ENCODE results near the gene PGLYRP1. TPM values are rescaled to one million over a fixed set of nuclear protein-coding genes. Genes with fewer than 3 reads are reported as not detected.

PGLYRP1 gene
- total RNA-seq, 1 experiment from 2014 or later, result not detected

DNA sequence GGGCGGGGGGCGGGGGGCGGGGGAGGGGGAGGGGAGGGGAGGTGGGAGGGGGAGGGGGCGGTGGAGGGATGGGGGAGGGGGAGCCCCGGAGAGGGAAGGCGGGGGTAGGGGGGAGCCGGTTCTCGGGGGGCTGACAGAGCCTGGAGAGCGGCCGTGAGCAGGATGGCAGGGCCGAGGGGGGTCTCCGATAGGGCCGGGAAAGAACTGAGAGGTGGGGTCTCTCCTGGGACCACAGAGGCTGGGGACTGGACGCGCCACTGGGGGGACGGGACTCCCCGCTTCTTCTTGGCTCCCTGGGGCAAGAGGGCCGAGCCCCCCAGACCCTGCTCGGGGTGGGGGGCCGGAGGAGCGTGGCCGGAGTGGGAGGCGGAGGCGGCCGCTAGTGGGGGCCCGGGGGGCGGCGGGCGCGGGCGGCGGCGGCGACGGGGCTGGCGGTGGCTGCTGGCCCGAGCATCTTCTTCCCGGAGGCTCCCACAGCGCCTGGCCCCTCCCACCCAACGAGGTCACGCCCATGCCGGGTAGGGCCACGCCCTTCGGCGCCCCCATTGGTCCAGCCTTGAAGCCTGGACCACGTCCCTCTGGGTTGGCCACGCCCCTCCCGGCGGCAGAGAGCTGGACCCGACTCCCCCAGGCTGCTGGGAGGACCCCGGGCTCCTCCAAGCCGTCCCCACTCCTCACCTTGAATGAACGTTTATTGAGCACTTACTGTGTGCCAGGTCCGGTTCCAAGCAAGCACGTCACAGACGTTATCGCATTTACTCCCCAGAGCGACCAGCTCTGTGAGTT lies 49.1 kb downstream of the PGLYRP1 start, which contains the start of gene NOVA2:
Gene NOVA2 (minus strand): TSS at position 313 of the 786 bp plus-strand sequence. CDS start 514 bp downstream, outside the sequence.
- Histone ChIP-seq H3K4me3 (ENCODE audit: low read length) (no peak within 1 kb of the TSS), H3K9ac (ENCODE audit: low read length) (no peak within 1 kb of the TSS)

DNA sequence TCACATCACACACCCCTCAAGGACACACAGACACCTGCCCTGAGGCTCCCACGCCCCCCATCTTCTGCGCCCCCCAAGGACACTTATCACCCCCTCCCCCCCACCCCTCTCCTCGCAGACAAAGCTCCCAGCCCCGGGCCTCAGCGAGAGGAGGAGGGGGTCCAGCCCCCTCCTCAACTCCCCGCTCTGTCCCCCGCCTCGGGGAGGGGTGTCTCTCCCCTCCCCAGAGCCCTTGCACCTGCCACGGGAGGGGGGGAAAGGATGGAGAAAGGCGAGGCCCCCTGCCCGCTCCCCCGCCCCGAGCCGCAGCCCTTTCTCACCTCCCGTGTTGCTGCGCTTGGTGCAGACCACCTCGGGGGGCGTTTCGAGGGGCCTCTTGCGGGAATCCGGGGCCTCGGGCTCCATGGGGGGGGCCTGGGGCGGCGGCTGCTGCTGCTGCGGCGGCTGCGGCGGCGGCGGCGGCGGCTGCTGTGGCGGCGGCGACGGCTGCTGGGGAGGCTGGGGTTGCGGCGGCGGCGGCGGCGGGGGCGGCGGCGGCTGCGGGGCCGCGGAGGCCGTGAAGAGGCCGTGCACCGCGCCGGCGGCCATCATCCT lies 49.8 kb downstream of the PGLYRP1 start:
- Histone ChIP-seq H3F3A (ENCODE audit: low read length, unreplicated experiment) (no peaks in the 10 kb centered on the region), H2AFZ (ENCODE audit: low read length) (no peak overlapping the region), H3K9me3 (ENCODE audit: low read length) (no peaks in the 10 kb centered on the region), H3K9ac (ENCODE audit: low read length) (no peak overlapping the region), H3K4me1 (ENCODE audit: insufficient read depth, low read length) (no peaks in the 10 kb centered on the region; the same call in 1 of the 2 replicates), H3K27ac (ENCODE audit: low read length) (no peak overlapping the region), H3K79me2 (ENCODE audit: low read length) (no peaks in the 10 kb centered on the region), H3K27me3 (ENCODE audit: low read length) (no peaks in the 10 kb centered on the region), H3K4me3 (ENCODE audit: low read length) (no peak overlapping the region), H3K4me2 (ENCODE audit: low read length) (no peak overlapping the region), H4K20me1 (ENCODE audit: low read length) (no peaks in the 10 kb centered on the region), H3K36me3 (ENCODE audit: low read depth, low read length) (no peaks in the 10 kb centered on the region), H3K9me2 (replicated peaks; ENCODE audit: low read length) (no peaks in the 10 kb centered on the region)
- DNase-seq, result no peak
- CTCF ChIA-PET, result no interaction called here
- POLR2A ChIA-PET (ENCODE audit: unreplicated experiment), result no interaction called here
- ATAC-seq, result no peak
- intact Hi-C loops (cut with micrococcal nuclease), result no loop called here
- BruUV-seq (replicated peaks), result no TSS peak
- TF ChIP-seq CTCF (conservative IDR thresholded peaks at IDR 0.05; ENCODE audit: low read depth, low read length) (no peak), EZH2 (IDR thresholded peaks at IDR 0.05; ENCODE audit: low read length, unreplicated experiment) (no peak), EZH2phosphoT487 (IDR thresholded peaks at IDR 0.05; ENCODE audit: borderline replicate concordance, low read length) (no peak)

More for the DNA sequence above, 49.1 kb downstream of the PGLYRP1 start, which contains the start of gene NOVA2:
- CTCF ChIA-PET, result no interaction called here
- POLR2A ChIA-PET (ENCODE audit: unreplicated experiment), result no interaction called here
- no peaks in the 10 kb centered on the region for H4K20me1 ChIP-seq (ENCODE audit: low read length)
- BruUV-seq (replicated peaks), result no TSS peak
- no peaks in the 10 kb centered on the region for H3K79me2 ChIP-seq (ENCODE audit: low read length)
- no peak within 1 kb of the TSS for H2AFZ ChIP-seq (ENCODE audit: low read length)
- no peaks in the 10 kb centered on the region for H3K9me2 ChIP-seq (replicated peaks; ENCODE audit: low read length)
- H3K27ac ChIP-seq (ENCODE audit: low read length), result no peak within 1 kb of the TSS
- peak; percentile 65; the same call in 1 of the 2 replicates for ATAC-seq
- no peaks in the 10 kb centered on the region for H3K36me3 ChIP-seq (ENCODE audit: low read depth, low read length)
- no peaks in the 10 kb centered on the region for H3K9me3 ChIP-seq (ENCODE audit: low read length)
- no peaks in the 10 kb centered on the region; the same call in 1 of the 2 replicates for H3K4me1 ChIP-seq (ENCODE audit: insufficient read depth, low read length)
- DNase-seq, result peak; percentile 48
- H3F3A ChIP-seq (ENCODE audit: low read length, unreplicated experiment), result no peaks in the 10 kb centered on the region
- intact Hi-C loops (cut with micrococcal nuclease), result no loop called here
- TF ChIP-seq EZH2phosphoT487 (IDR thresholded peaks at IDR 0.05; ENCODE audit: borderline replicate concordance, low read length) (no peak), EZH2 (IDR thresholded peaks at IDR 0.05; ENCODE audit: low read length, unreplicated experiment) (no peak), CTCF (conservative IDR thresholded peaks at IDR 0.05; ENCODE audit: low read depth, low read length) (no peak)
- no peak within 1 kb of the TSS for H3K4me2 ChIP-seq (ENCODE audit: low read length)
- no peaks in the 10 kb centered on the region for H3K27me3 ChIP-seq (ENCODE audit: low read length)
